IMR-90 (cell line): Measurements from ENCODE around the gene PHLDA2. TPM values are rescaled to one million over a fixed set of nuclear protein-coding genes. Genes with fewer than 3 reads are reported as not detected.

ENCODE experiments used
- ATAC-seq: fragments of 200-7000 bp; cut with Tn5 transposase; 2 replicates; pipeline ENCODE4 v1.9.1; 2020; ENCODE audit warnings: low read depth, mild to moderate bottlenecking, moderate library complexity
- BruUV-seq: library from RNA; stranded (reverse); fragments of 400-500 nt; replicated peaks from 2 replicates; lab custom pipeline; 2021; lab: Mats Ljungman, UMichigan
- CTCF ChIA-PET: fragments of 300-600 bp; formaldehyde crosslinking; extraction: SDS; loops from one replicate; lab custom pipeline; 2021; ENCODE audit warnings: antibody characterized with exemption; lab: Yijun Ruan, JAX
- POLR2A ChIA-PET: fragments of 300-600 bp; sonication (Branson Sonifier 250); formaldehyde crosslinking; loops from one replicate; lab custom pipeline; 2022; ENCODE audit warnings: antibody characterized with exemption; ENCODE audit not compliant: unreplicated experiment; lab: Charles Lee
- DNase-seq: peaks from one replicate; pipeline ENCODE4 v3.0.0; 2013
- H2AFZ ChIP-seq: replicated peaks from 2 replicates; pipeline ENCODE3; 2013; ENCODE audit warnings: low read length, mild to moderate bottlenecking; ENCODE audit not compliant: poor library complexity
- H2AK5ac ChIP-seq: 2 replicates; pipeline ENCODE4 v1.6.1; 2013; ENCODE audit warnings: low read depth, low read length, inconsistent platforms
- H2AK9ac ChIP-seq: replicated peaks from 2 replicates; pipeline ENCODE3; 2013; ENCODE audit warnings: mild to moderate bottlenecking, low read depth, low read length, moderate library complexity; ENCODE audit not compliant: poor library complexity
- H2BK120ac ChIP-seq: 2 replicates; pipeline ENCODE4 v1.6.1; 2013; ENCODE audit warnings: low read depth, low read length, inconsistent platforms
- H2BK15ac ChIP-seq: 3 replicates; pipeline ENCODE4 v1.6.1; 2013; ENCODE audit warnings: low read depth, low read length, inconsistent platforms
- H2BK20ac ChIP-seq: 2 replicates; pipeline ENCODE4 v1.6.1; 2013; ENCODE audit warnings: low read depth, mild to moderate bottlenecking, inconsistent platforms, low read length, moderate library complexity
- H2BK5ac ChIP-seq: 2 replicates; pipeline ENCODE4 v1.6.1; 2013; ENCODE audit warnings: mild to moderate bottlenecking, low read depth, low read length, inconsistent platforms; ENCODE audit not compliant: poor library complexity, severe bottlenecking
- H3K14ac ChIP-seq: replicated peaks from 2 replicates; pipeline ENCODE4 v1.6.1; 2013; ENCODE audit warnings: low read depth, low read length, inconsistent platforms
- H3K18ac ChIP-seq: 2 replicates; pipeline ENCODE4 v1.6.1; 2013; ENCODE audit warnings: low read depth, low read length, control low read depth
- H3K23ac ChIP-seq: 2 replicates; pipeline ENCODE4 v1.6.1; 2013; ENCODE audit warnings: low read depth, low read length, inconsistent platforms
- H3K27ac ChIP-seq: 2 replicates; pipeline ENCODE4 v1.5.1; 2013; ENCODE audit warnings: mild to moderate bottlenecking, control low read depth, low read length; ENCODE audit not compliant: insufficient read depth
- H3K27me3 ChIP-seq: 2 replicates; pipeline ENCODE4 v1.6.1; 2013; ENCODE audit warnings: low read length; ENCODE audit not compliant: control insufficient read depth, insufficient read depth
- H3K36me3 ChIP-seq: 2 replicates; pipeline ENCODE4 v1.6.1; 2013; ENCODE audit warnings: low read length, mixed read lengths; ENCODE audit not compliant: control insufficient read depth, insufficient read depth
- H3K4ac ChIP-seq: 2 replicates; pipeline ENCODE4 v1.6.1; 2013; ENCODE audit warnings: low read depth, low read length, inconsistent platforms
- H3K4me1 ChIP-seq: 2 replicates; pipeline ENCODE4 v1.6.1; 2013; ENCODE audit warnings: low read length, mixed read lengths; ENCODE audit not compliant: control insufficient read depth, insufficient read depth
- H3K4me2 ChIP-seq: 2 replicates; pipeline ENCODE4 v1.6.1; 2013; ENCODE audit warnings: low read depth, mild to moderate bottlenecking, control low read depth, low read length, moderate library complexity
- H3K4me3 ChIP-seq: 2 replicates; pipeline ENCODE4 v1.5.1; 2013; ENCODE audit warnings: low read depth, mild to moderate bottlenecking, control low read depth, low read length, moderate library complexity; ENCODE audit not compliant: insufficient read depth
- H3K56ac ChIP-seq: 2 replicates; pipeline ENCODE4 v1.6.1; 2013; ENCODE audit warnings: low read length, inconsistent platforms; ENCODE audit not compliant: insufficient read depth; ENCODE audit errors: extremely low read depth
- H3K79me1 ChIP-seq, 2 experiments: 2 replicates each; pipeline ENCODE4 v1.6.1; 2013; ENCODE audit warnings: low read length in 2 of 2, inconsistent platforms in 1 of 2, low read depth in 1 of 2
- H3K9ac ChIP-seq: 2 replicates; pipeline ENCODE4 v1.6.1; 2013; ENCODE audit warnings: low read depth, low read length, control low read depth
- H3K9me1 ChIP-seq: 2 replicates; pipeline ENCODE4 v1.6.1; 2013; ENCODE audit warnings: low read length, inconsistent platforms; ENCODE audit not compliant: insufficient read depth
- H3K9me3 ChIP-seq: 2 replicates; pipeline ENCODE4 v1.6.1; 2013; ENCODE audit warnings: low read length; ENCODE audit not compliant: control insufficient read depth, insufficient read depth
- H4K20me1 ChIP-seq: 2 replicates; pipeline ENCODE4 v1.6.1; 2013; ENCODE audit warnings: low read length, inconsistent platforms; ENCODE audit not compliant: insufficient read depth
- H4K5ac ChIP-seq: 2 replicates; pipeline ENCODE4 v1.6.1; 2013; ENCODE audit warnings: mild to moderate bottlenecking, low read depth, low read length, control low read depth
- H4K8ac ChIP-seq, 2 experiments: 2 replicates each; pipeline ENCODE4 v1.6.1; 2013; ENCODE audit warnings: low read depth in 2 of 2, low read length in 2 of 2, control low read depth in 1 of 2, inconsistent platforms in 1 of 2
- H4K91ac ChIP-seq: 2 replicates; pipeline ENCODE4 v1.6.1; 2013; ENCODE audit warnings: low read depth, low read length, inconsistent platforms; ENCODE audit not compliant: insufficient read depth
- CHD1 ChIP-seq: IDR thresholded peaks from 2 replicates; pipeline ENCODE4 v1.6.1; 2012; ENCODE audit warnings: low read depth, low read length, improper control_type of control experiment
- CTCF ChIP-seq: conservative IDR thresholded peaks from 2 replicates; pipeline ENCODE4 v1.5.1; 2012; ENCODE audit warnings: mild to moderate bottlenecking, low read depth, low read length, improper control_type of control experiment
- FOS ChIP-seq: fragments of 150-350 bp; IDR thresholded peaks from 2 replicates; pipeline ENCODE4 v1.6.1; 2016; ENCODE audit warnings: low read depth, low read length
- POLR2A ChIP-seq: IDR thresholded peaks from 2 replicates; pipeline ENCODE4 v1.6.1; 2012; ENCODE audit warnings: mild to moderate bottlenecking, low read depth, low read length
- RCOR1 ChIP-seq: IDR thresholded peaks from 2 replicates; pipeline ENCODE4 v1.6.1; 2012; ENCODE audit warnings: mild to moderate bottlenecking, low read length, improper control_type of control experiment; ENCODE audit not compliant: insufficient replicate concordance
- WGBS, 2 experiments: methylation state at CpG; one replicate each; pipeline versions ENCODE4 v1.1.5 to v1.1.7; 2013; ENCODE audit warnings: missing lambda C conversion rate in 2 of 2; ENCODE audit not compliant: insufficient read length in 1 of 2; ENCODE audit errors: extremely low coverage in 2 of 2; 5-methylcytosine and 5-hydroxymethylcytosine counted together
- dilution Hi-C: fragments of 300-500 bp; cut with HindIII; formaldehyde crosslinking; loops from one replicate; pipeline ENCODE4 v1.14.3; 2018; ENCODE audit warnings: low sequenced_read_pairs; ENCODE audit not compliant: unreplicated experiment
- in situ Hi-C: fragments of 300-500 bp; cut with MboI; formaldehyde crosslinking; loops from 3 replicates; pipeline ENCODE4 v1.14.3; 2019; ENCODE audit warnings: low sequenced_read_pairs, inconsistent platforms, mixed read lengths
- intact Hi-C: fragments of 100-400 bp; cut with micrococcal nuclease; formaldehyde crosslinking; loops from 2 replicates; pipeline ENCODE4 v1.10.0; 2022
- polyA plus RNA-seq, 3 experiments: library from polyadenylated mRNA; depleted of rRNA; stranded (reverse); fragments of >200 nt; gene quantifications; 2 replicates each; pipeline ENCODE4 v1.2.3, GENCODE V29; 2012; ENCODE audit warnings: low replicate concordance in 1 of 3
- total RNA-seq: library from RNA; depleted of rRNA; stranded (reverse); fragments of >200 nt; gene quantifications from 2 replicates; pipeline ENCODE4 v1.2.3, GENCODE V29; 2012
- TF ChIP-seq, protein P1 (sequence below): fragments of 150-350 bp; IDR thresholded peaks from 2 replicates; pipeline ENCODE4 v1.6.1; 2016; ENCODE audit warnings: low read depth, mild to moderate bottlenecking, low read length, moderate library complexity, borderline replicate concordance

PHLDA2 gene
- total and polyA plus RNA-seq, 2 of the 4 experiments (the other 2 are of a cell fraction): 3.8 to 89.0 TPM

- H3K4me2 ChIP-seq: peak overlapping the region; percentile 75
- DNase-seq (peak; percentile 61), ATAC-seq (peak; percentile 8)
- peak overlapping the region; percentile 94; the same call in 1 of the 3 replicates for H2BK15ac ChIP-seq
- TF ChIP-seq POLR2A (no peak; the same call in 1 of the 2 replicates), CHD1 (0 out of 2 replicates have a peak, but pooled peaks have one; percentile 36), CTCF (peak; percentile 29), RCOR1 (peak; percentile 68), FOS (peak; percentile 71)
- TF ChIP-seq, protein P1, sequence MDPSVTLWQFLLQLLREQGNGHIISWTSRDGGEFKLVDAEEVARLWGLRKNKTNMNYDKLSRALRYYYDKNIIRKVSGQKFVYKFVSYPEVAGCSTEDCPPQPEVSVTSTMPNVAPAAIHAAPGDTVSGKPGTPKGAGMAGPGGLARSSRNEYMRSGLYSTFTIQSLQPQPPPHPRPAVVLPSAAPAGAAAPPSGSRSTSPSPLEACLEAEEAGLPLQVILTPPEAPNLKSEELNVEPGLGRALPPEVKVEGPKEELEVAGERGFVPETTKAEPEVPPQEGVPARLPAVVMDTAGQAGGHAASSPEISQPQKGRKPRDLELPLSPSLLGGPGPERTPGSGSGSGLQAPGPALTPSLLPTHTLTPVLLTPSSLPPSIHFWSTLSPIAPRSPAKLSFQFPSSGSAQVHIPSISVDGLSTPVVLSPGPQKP: no peak
- peak overlapping the region; percentile 90 for H2AFZ ChIP-seq
- POLR2A ChIA-PET: interaction anchor here (0.5 to 0.8 kb wide), 3 partner anchors 104 to 397 kb away, joined by 3 to 4 read pairs (median 3); no protein-coding TSS in a partner anchor
- 6% methylated on average over 7 of the region's 47 CpGs; no CpG with 5 or more reads in 1 of the 2 experiments for WGBS, 2 experiments
- no peaks in the 10 kb centered on the region for H3K9me3 ChIP-seq
- peak overlapping the region; percentile 79; the same call in 1 of the 2 replicates for H3K56ac ChIP-seq
- H4K20me1 ChIP-seq: peaks cover 18% of the 10 kb centered on the region
- peak overlapping the region; percentile 95 for H2BK120ac ChIP-seq
- in situ Hi-C loops: no loop called here
- peak overlapping the region; percentile 92; the same call in 1 of the 2 replicates for H3K23ac ChIP-seq
- peaks cover 16% of the 10 kb centered on the region for H3K4me1 ChIP-seq
- no peaks in the 10 kb centered on the region for H3K36me3 ChIP-seq
- H3K27ac ChIP-seq: peak overlapping the region; percentile 60
- BruUV-seq: no TSS peak
- H2AK9ac ChIP-seq: peak overlapping the region; percentile 88
- H4K8ac ChIP-seq: peak overlapping the region; percentile 72 to 91
- dilution Hi-C loops: no loop called here
- H3K14ac ChIP-seq: peak overlapping the region; percentile 90
- peak overlapping the region; percentile 89 for H4K91ac ChIP-seq
- peak overlapping the region; percentile 96 for H2BK20ac ChIP-seq
- peaks cover 10% of the 10 kb centered on the region for H3K9me1 ChIP-seq
- peaks cover 6 to 28% of the 10 kb centered on the region in 2 experiments; a peak in 3 of 4 replicates for H3K79me1 ChIP-seq
- peak overlapping the region; percentile 89 for H4K5ac ChIP-seq
- no peaks in the 10 kb centered on the region for H3K27me3 ChIP-seq
- peak overlapping the region; percentile 65 for H2BK5ac ChIP-seq
- H3K9ac ChIP-seq: peak overlapping the region; percentile 19
- peak overlapping the region; percentile 79 for H3K18ac ChIP-seq
- CTCF ChIA-PET: interaction anchor here (0.6 to 1.4 kb wide), 6 partner anchors 9 to 225 kb away, joined by 3 read pairs; no protein-coding TSS in a partner anchor
- H3K4ac ChIP-seq: peak overlapping the region; percentile 98
- peak overlapping the region; percentile 92 for H3K4me3 ChIP-seq
- peak overlapping the region; percentile 99 for H2AK5ac ChIP-seq
- intact Hi-C loops: no loop called here
These were observed 907 bp upstream of the PHLDA2 start for GRCh38 chr11:2929950-2930703.
